ENCODE results near the gene HOXC10.

DNA sequence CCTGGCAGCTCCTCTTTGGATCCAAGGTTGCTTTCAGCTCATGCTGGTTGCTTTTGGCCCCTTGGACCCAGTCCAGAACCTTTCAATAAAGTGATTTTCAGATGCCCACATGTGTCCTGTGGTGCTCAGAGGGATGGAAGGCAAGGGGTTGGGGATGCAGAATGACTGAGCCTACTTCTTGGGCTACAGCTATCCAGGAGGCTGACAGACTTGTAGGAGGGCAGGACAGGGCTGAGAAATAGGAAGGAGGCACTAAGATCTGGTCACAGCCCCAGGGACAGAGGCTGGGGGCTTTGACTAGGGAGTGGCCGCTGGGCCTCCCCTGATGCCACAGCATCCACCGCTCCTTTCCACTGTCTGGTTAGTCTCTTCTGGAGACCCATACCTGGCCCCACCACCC is 13.3 kb upstream of the HOXC10 start:
- TF ChIP-seq, protein P1, sequence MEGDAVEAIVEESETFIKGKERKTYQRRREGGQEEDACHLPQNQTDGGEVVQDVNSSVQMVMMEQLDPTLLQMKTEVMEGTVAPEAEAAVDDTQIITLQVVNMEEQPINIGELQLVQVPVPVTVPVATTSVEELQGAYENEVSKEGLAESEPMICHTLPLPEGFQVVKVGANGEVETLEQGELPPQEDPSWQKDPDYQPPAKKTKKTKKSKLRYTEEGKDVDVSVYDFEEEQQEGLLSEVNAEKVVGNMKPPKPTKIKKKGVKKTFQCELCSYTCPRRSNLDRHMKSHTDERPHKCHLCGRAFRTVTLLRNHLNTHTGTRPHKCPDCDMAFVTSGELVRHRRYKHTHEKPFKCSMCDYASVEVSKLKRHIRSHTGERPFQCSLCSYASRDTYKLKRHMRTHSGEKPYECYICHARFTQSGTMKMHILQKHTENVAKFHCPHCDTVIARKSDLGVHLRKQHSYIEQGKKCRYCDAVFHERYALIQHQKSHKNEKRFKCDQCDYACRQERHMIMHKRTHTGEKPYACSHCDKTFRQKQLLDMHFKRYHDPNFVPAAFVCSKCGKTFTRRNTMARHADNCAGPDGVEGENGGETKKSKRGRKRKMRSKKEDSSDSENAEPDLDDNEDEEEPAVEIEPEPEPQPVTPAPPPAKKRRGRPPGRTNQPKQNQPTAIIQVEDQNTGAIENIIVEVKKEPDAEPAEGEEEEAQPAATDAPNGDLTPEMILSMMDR (IDR thresholded peaks at IDR 0.05) = no peak
- TF ChIP-seq POLR2A (IDR thresholded peaks at IDR 0.05) = no peak
